Body of pancreas (tissue), 4 donors: Measurements from ENCODE around the gene SFPQ.

ENCODE experiments used
- POLR2A ChIP-seq, 3 donors: fragments of 450-650 bp; IDR thresholded peaks; one replicate each; pipeline ENCODE4 v1.6.1; 2016; ENCODE audit warnings: antibody characterized with exemption in 3 of 3, mild to moderate bottlenecking in 2 of 3
- TF ChIP-seq, protein P1 (sequence below), 7 experiments: fragments of 450-650 bp in 4 of 7; fragments of 200-600 bp in 3 of 7; sonication (generic) in 3 of 7; IDR thresholded peaks; one replicate each; pipeline ENCODE4 v1.5.1; 2016 to 2019; ENCODE audit warnings: antibody characterized with exemption in 7 of 7

DNA sequence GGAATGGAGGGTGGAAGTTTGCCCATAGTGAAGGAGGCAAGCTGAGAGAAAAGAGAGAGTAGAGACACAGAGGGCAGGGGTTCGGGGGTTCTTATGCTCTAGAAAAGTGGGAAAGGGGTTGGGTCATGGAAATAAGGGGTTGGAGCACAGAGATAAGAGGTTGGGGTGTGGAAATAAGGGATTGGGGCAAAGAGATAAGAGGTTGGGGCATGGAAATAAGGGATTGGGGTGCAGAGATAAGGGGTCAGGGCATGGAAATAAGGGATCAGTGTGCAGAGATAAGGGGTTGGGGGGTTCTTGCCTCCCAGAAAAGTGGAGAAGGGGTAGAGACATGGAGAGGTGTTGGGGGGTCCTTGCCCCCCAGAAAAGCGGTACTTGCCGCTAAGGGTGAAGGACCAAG is 56.2 kb downstream of the SFPQ start:
- no peak for TF ChIP-seq POLR2A (IDR thresholded peaks at IDR 0.05)
- TF ChIP-seq, protein P1, sequence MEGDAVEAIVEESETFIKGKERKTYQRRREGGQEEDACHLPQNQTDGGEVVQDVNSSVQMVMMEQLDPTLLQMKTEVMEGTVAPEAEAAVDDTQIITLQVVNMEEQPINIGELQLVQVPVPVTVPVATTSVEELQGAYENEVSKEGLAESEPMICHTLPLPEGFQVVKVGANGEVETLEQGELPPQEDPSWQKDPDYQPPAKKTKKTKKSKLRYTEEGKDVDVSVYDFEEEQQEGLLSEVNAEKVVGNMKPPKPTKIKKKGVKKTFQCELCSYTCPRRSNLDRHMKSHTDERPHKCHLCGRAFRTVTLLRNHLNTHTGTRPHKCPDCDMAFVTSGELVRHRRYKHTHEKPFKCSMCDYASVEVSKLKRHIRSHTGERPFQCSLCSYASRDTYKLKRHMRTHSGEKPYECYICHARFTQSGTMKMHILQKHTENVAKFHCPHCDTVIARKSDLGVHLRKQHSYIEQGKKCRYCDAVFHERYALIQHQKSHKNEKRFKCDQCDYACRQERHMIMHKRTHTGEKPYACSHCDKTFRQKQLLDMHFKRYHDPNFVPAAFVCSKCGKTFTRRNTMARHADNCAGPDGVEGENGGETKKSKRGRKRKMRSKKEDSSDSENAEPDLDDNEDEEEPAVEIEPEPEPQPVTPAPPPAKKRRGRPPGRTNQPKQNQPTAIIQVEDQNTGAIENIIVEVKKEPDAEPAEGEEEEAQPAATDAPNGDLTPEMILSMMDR (IDR thresholded peaks at IDR 0.05): no peak
